HepG2 (cell line): ENCODE data around the gene RREB1. TPM values are rescaled to one million over a fixed set of nuclear protein-coding genes. Genes with fewer than 3 reads are reported as not detected.

Source experiments
- ATAC-seq: fragments of 200-7000 bp; cut with Tn5 transposase; 3 replicates; pipeline ENCODE4 v1.9.1; 2020; ENCODE audit warnings: mild to moderate bottlenecking, moderate library complexity
- BruUV-seq: library from RNA; stranded (reverse); fragments of 400-500 nt; replicated peaks from 2 replicates; lab custom pipeline; 2021; lab: Mats Ljungman, UMichigan
- CTCF ChIA-PET: fragments of 300-600 bp; formaldehyde crosslinking; extraction: SDS; loops from one replicate; lab custom pipeline; 2021; ENCODE audit warnings: low total read pairs, inconsistent platforms, low intra/inter-chr PET ratio; lab: Yijun Ruan, JAX
- POLR2A ChIA-PET: fragments of 350-600 bp; sonication (Branson Sonifier 250); formaldehyde crosslinking; loops from one replicate; lab custom pipeline; 2020; ENCODE audit warnings: antibody characterized with exemption, inconsistent platforms; lab: Yijun Ruan, JAX
- DNase-seq: peaks from one replicate; pipeline ENCODE4 v3.0.0-alpha.2; 2015; ENCODE audit warnings: low spot score
- FAIRE-seq: peaks from 3 replicates; lab custom pipeline; 2011; peaks lifted over from hg19 to GRCh38; lab: Jason Lieb, UNC
- H2AFZ ChIP-seq: one replicate; pipeline ENCODE4 v1.6.1; 2011; ENCODE audit warnings: low read length, inconsistent platforms
- H3K27ac ChIP-seq: fragments of 300-600 bp; 3 replicates; pipeline ENCODE4 v1.8.0; 2011; ENCODE audit warnings: mixed run types, mild to moderate bottlenecking, mixed read lengths, low read length, inconsistent platforms; ENCODE audit not compliant: insufficient read depth; ENCODE audit errors: extremely low read length
- H3K27me3 ChIP-seq, 2 experiments: fragments of 200-600 bp in 1 of 2; 2 replicates in 1 of 2; 3 replicates in 1 of 2; pipeline versions ENCODE4 v1.6.0 to v1.8.0; 2011; ENCODE audit warnings: low read length in 2 of 2, mild to moderate bottlenecking in 2 of 2, moderate library complexity in 2 of 2, inconsistent platforms in 1 of 2; ENCODE audit not compliant: insufficient read depth in 2 of 2, control insufficient read depth in 1 of 2
- H3K36me3 ChIP-seq, 2 experiments: fragments of 200-600 bp in 1 of 2; replicated peaks in 1 of 2; 2 replicates in 1 of 2; 3 replicates in 1 of 2; pipeline versions ENCODE4 v1.5.1 to v1.8.0; 2011; ENCODE audit warnings: low read length in 2 of 2, inconsistent platforms in 1 of 2; ENCODE audit not compliant: insufficient read depth in 2 of 2, control insufficient read depth in 1 of 2
- H3K4me1 ChIP-seq: 2 replicates; pipeline ENCODE4 v1.5.1; 2012; ENCODE audit warnings: low read length, inconsistent platforms; ENCODE audit not compliant: insufficient read depth
- H3K4me2 ChIP-seq: 2 replicates; pipeline ENCODE4 v1.6.0; 2011; ENCODE audit warnings: low read depth, low read length, inconsistent platforms
- H3K4me3 ChIP-seq, 3 experiments: fragments of 200-600 bp in 1 of 3; sonication (generic), shearing (Covaris generic) in 1 of 3; replicated peaks in 1 of 3; 2 replicates each; pipeline ENCODE4 v1.5.1; 2011 to 2016; ENCODE audit warnings: low read length in 3 of 3, inconsistent platforms in 2 of 3, low read depth in 2 of 3, mild to moderate bottlenecking in 2 of 3, control low read depth in 1 of 3, mixed read lengths in 1 of 3; ENCODE audit not compliant: insufficient read depth in 1 of 3
- H3K79me2 ChIP-seq: one replicate; pipeline ENCODE4 v1.6.1; 2011; ENCODE audit warnings: low read length, inconsistent platforms; ENCODE audit not compliant: insufficient read depth
- H3K9ac ChIP-seq: 2 replicates; pipeline ENCODE4 v1.6.0; 2011; ENCODE audit warnings: mild to moderate bottlenecking, low read depth, low read length, inconsistent platforms; ENCODE audit not compliant: insufficient read depth
- H3K9me3 ChIP-seq: 2 replicates; pipeline ENCODE4 v1.5.1; 2012; ENCODE audit warnings: mild to moderate bottlenecking, low read length
- H4K20me1 ChIP-seq: 2 replicates; pipeline ENCODE4 v1.6.0; 2011; ENCODE audit warnings: inconsistent platforms, mild to moderate bottlenecking, low read length, moderate library complexity; ENCODE audit not compliant: insufficient read depth
- ATF3 ChIP-seq: sonication (generic); formaldehyde crosslinking; IDR thresholded peaks from 2 replicates; pipeline ENCODE4 v1.4.0; 2020; ENCODE audit warnings: missing genetic modification reagents
- ATRX ChIP-seq: sonication (generic); formaldehyde crosslinking; IDR thresholded peaks from 2 replicates; pipeline ENCODE4 v1.4.0; 2020; ENCODE audit warnings: missing genetic modification reagents, borderline replicate concordance
- CTCF ChIP-seq: sonication (generic); formaldehyde crosslinking; IDR thresholded peaks from 2 replicates; pipeline ENCODE4 v1.5.0; 2020; ENCODE audit warnings: mild to moderate bottlenecking, missing genetic modification reagents, moderate library complexity
- GABPA ChIP-seq, 2 experiments: IDR thresholded peaks; 2 replicates each; pipeline ENCODE4 v1.6.1; 2011 to 2016; ENCODE audit warnings: low read depth in 2 of 2, low read length in 1 of 2, missing biosample characterization in 1 of 2, missing genetic modification characterization in 1 of 2
- NCOR1 ChIP-seq: fragments of 200-600 bp; sonication (generic); IDR thresholded peaks from 2 replicates; pipeline ENCODE4 v1.7.0; 2017; ENCODE audit warnings: antibody characterized with exemption, low read length, borderline replicate concordance
- RARG ChIP-seq: sonication (generic); formaldehyde crosslinking; IDR thresholded peaks from 2 replicates; pipeline ENCODE4 v1.4.0; 2020; ENCODE audit warnings: low read depth, mild to moderate bottlenecking, missing genetic modification reagents
- REXO4 ChIP-seq: sonication (generic); formaldehyde crosslinking; IDR thresholded peaks from 2 replicates; pipeline ENCODE4 v1.8.0; 2022; ENCODE audit warnings: missing genetic modification reagents, mild to moderate bottlenecking, borderline replicate concordance
- STAG1 ChIP-seq: sonication (generic); formaldehyde crosslinking; IDR thresholded peaks from 2 replicates; pipeline ENCODE4 v1.4.0; 2020; ENCODE audit warnings: missing genetic modification reagents
- THAP8 ChIP-seq: sonication (generic); formaldehyde crosslinking; IDR thresholded peaks from 2 replicates; pipeline ENCODE4 v1.5.1; 2020; ENCODE audit warnings: missing genetic modification reagents, mild to moderate bottlenecking, borderline replicate concordance
- ZNF30 ChIP-seq: sonication (generic); formaldehyde crosslinking; IDR thresholded peaks from 2 replicates; pipeline ENCODE4 v1.5.0; 2020; ENCODE audit warnings: mild to moderate bottlenecking, missing genetic modification reagents
- ZNF329 ChIP-seq: sonication (generic); formaldehyde crosslinking; IDR thresholded peaks from 2 replicates; pipeline ENCODE4 v1.9.0; 2021; ENCODE audit warnings: low read depth, mild to moderate bottlenecking, missing genetic modification reagents
- ZNF644 ChIP-seq: IDR thresholded peaks from 2 replicates; pipeline ENCODE4 v1.6.1; 2016; ENCODE audit warnings: low read depth
- ZNF850 ChIP-seq: sonication (generic); formaldehyde crosslinking; conservative IDR thresholded peaks from 2 replicates; pipeline ENCODE4 v1.9.0; 2021; ENCODE audit warnings: mild to moderate bottlenecking, missing genetic modification reagents
- ZSCAN21 ChIP-seq: sonication (generic); formaldehyde crosslinking; IDR thresholded peaks from 2 replicates; pipeline ENCODE4 v1.8.0; 2022; ENCODE audit warnings: mild to moderate bottlenecking, missing genetic modification reagents, moderate library complexity, borderline replicate concordance
- WGBS: methylation state at CpG from one replicate; pipeline ENCODE4 v1.1.6; 2017; ENCODE audit warnings: low lambda C conversion rate; 5-methylcytosine and 5-hydroxymethylcytosine counted together
- in situ Hi-C: cut with HindIII; loops from 2 replicates; pipeline ENCODE4 v1.10.0; 2017; ENCODE audit warnings: low pct_unique_long_range_greater_than_20kb; ENCODE audit not compliant: extremely low pct_ligation_motif_present
- intact Hi-C: fragments of 100-400 bp; cut with micrococcal nuclease; formaldehyde crosslinking; loops from one replicate; pipeline ENCODE4 v1.10.0; 2022; ENCODE audit not compliant: unreplicated experiment
- polyA plus RNA-seq, 8 experiments: library from polyadenylated mRNA; depleted of rRNA in 3 of 8; stranded (reverse) in 7 of 8; unstranded in 1 of 8; fragments of >200 nt; fragmentation: Illumina TruSeq in 4 of 8; extraction: Trizol in 4 of 8; gene quantifications; 2 replicates each; pipeline versions ENCODE4 v1.2.1 to v1.2.3, GENCODE V29; 2011 to 2016; ENCODE audit warnings: low read depth in 4 of 8, missing spikeins in 1 of 8, mixed read lengths in 1 of 8; ENCODE audit not compliant: insufficient read depth in 1 of 8
- total RNA-seq, 5 experiments: library from RNA; depleted of rRNA; stranded (reverse); fragments of >200 nt; fragmentation: Illumina TruSeq; extraction: Trizol; gene quantifications; 2 replicates each; pipeline ENCODE4 v1.2.3, GENCODE V29; 2016; ENCODE audit warnings: low read depth in 1 of 5

RREB1 gene
- total and polyA plus RNA-seq, 2 of the 13 experiments (the other 11 are each of a cell fraction or from before 2014, with no cell fraction given), result 6.1 to 23.2 TPM

GRCh38 chr6:7087066-7087465 is 20.7 kb upstream of the RREB1 start:
- H3K27ac ChIP-seq, result no peak overlapping the region
- CTCF ChIA-PET, result no interaction called here
- 31% methylated on average over 3 of the region's 3 CpGs for WGBS
- H3K79me2 ChIP-seq, result no peaks in the 10 kb centered on the region
- FAIRE-seq (no peak), DNase-seq (no peak), ATAC-seq (peak; percentile 69)
- no peak overlapping the region for H3K4me2 ChIP-seq
- no peak overlapping the region for H3K4me3 ChIP-seq
- H3K4me1 ChIP-seq, result peaks cover 13% of the 10 kb centered on the region
- no peaks in the 10 kb centered on the region for H3K9me3 ChIP-seq
- no peaks in the 10 kb centered on the region for H3K36me3 ChIP-seq
- H2AFZ ChIP-seq, result no peak overlapping the region
- no TSS peak for BruUV-seq
- peak; percentile 41 for TF ChIP-seq STAG1 (CRISPR knock-in tag)
- TF ChIP-seq THAP8 (CRISPR knock-in tag), result no peak
- peak; percentile 18; the same call in 1 of the 2 replicates for TF ChIP-seq CTCF (CRISPR knock-in tag)
- intact Hi-C loops, result no loop called here
- no peak overlapping the region for H3K9ac ChIP-seq
- H3K27me3 ChIP-seq, result peaks cover 0 to 11% of the 10 kb centered on the region in 2 experiments; a peak in 1 of 5 replicates
- POLR2A ChIA-PET, result no interaction called here
- in situ Hi-C loops, result no loop called here
- H4K20me1 ChIP-seq, result no peaks in the 10 kb centered on the region

- Histone ChIP-seq H4K20me1 (no peaks in the 10 kb centered on the region), H3K27me3 (peaks cover 0 to 11% of the 10 kb centered on the region in 2 experiments; a peak in 1 of 5 replicates), H3K36me3 (no peaks in the 10 kb centered on the region), H3K9me3 (no peaks in the 10 kb centered on the region), H3K4me3 (no peak overlapping the region)
- in situ Hi-C loops, result no loop called here
- peak; percentile 65 for ATAC-seq
- TF ChIP-seq RARG (CRISPR knock-in tag) (no peak), ATRX (CRISPR knock-in tag) (no peak), ZNF850 (CRISPR knock-in tag) (no peak), REXO4 (CRISPR knock-in tag) (no peak), ZNF329 (no peak), ZNF644 (no peak), GABPA (IDR thresholded peaks at IDR 0.05; ENCODE audit: low read depth, low read length) (no peak), GABPA (CRISPR knock-in tag; IDR thresholded peaks at IDR 0.05; ENCODE audit: low read depth) (no peak), ZNF30 (no peak), ATF3 (CRISPR knock-in tag) (no peak), NCOR1 (no peak), ZSCAN21 (CRISPR knock-in tag) (no peak)
- TF ChIP-seq, all 625 proteins: peak for 0
- no TSS peak for BruUV-seq
- no peaks in the 10 kb centered on the region for H3K79me2 ChIP-seq
- FAIRE-seq (no peak), DNase-seq (no peak)
- peaks cover 13% of the 10 kb centered on the region for H3K4me1 ChIP-seq
- no peak overlapping the region for H3K27ac ChIP-seq
- CTCF ChIA-PET, result no interaction called here
- H3K9ac ChIP-seq, result no peak overlapping the region
- intact Hi-C loops, result no loop called here
- POLR2A ChIA-PET, result no interaction called here
- no peak overlapping the region for H3K4me2 ChIP-seq
- H2AFZ ChIP-seq, result no peak overlapping the region
- 29% methylated on average over 7 of the region's 7 CpGs for WGBS
Measured at GRCh38 chr6:7087491-7087979, 20.2 kb upstream of the RREB1 start.
